IMR-90 (cell line): ENCODE data around the gene TNNI2. TPM values are rescaled to one million over a fixed set of nuclear protein-coding genes. Genes with fewer than 3 reads are reported as not detected.

Experiments used
- ATAC-seq: fragments of 200-7000 bp; cut with Tn5 transposase; 2 replicates; pipeline ENCODE4 v1.9.1; 2020; ENCODE audit warnings: low read depth, mild to moderate bottlenecking, moderate library complexity
- BruUV-seq: library from RNA; stranded (reverse); fragments of 400-500 nt; replicated peaks from 2 replicates; lab custom pipeline; 2021; lab: Mats Ljungman, UMichigan
- CTCF ChIA-PET: fragments of 300-600 bp; formaldehyde crosslinking; extraction: SDS; loops from one replicate; lab custom pipeline; 2021; ENCODE audit warnings: antibody characterized with exemption; lab: Yijun Ruan, JAX
- POLR2A ChIA-PET: fragments of 300-600 bp; sonication (Branson Sonifier 250); formaldehyde crosslinking; loops from one replicate; lab custom pipeline; 2022; ENCODE audit warnings: antibody characterized with exemption; ENCODE audit not compliant: unreplicated experiment; lab: Charles Lee
- DNase-seq: peaks from one replicate; pipeline ENCODE4 v3.0.0; 2013
- H2AFZ ChIP-seq: replicated peaks from 2 replicates; pipeline ENCODE3; 2013; ENCODE audit warnings: low read length, mild to moderate bottlenecking; ENCODE audit not compliant: poor library complexity
- H2AK5ac ChIP-seq: 2 replicates; pipeline ENCODE4 v1.6.1; 2013; ENCODE audit warnings: low read depth, low read length, inconsistent platforms
- H2AK9ac ChIP-seq: replicated peaks from 2 replicates; pipeline ENCODE3; 2013; ENCODE audit warnings: mild to moderate bottlenecking, low read depth, low read length, moderate library complexity; ENCODE audit not compliant: poor library complexity
- H2BK120ac ChIP-seq: 2 replicates; pipeline ENCODE4 v1.6.1; 2013; ENCODE audit warnings: low read depth, low read length, inconsistent platforms
- H2BK15ac ChIP-seq: 3 replicates; pipeline ENCODE4 v1.6.1; 2013; ENCODE audit warnings: low read depth, low read length, inconsistent platforms
- H2BK20ac ChIP-seq: 2 replicates; pipeline ENCODE4 v1.6.1; 2013; ENCODE audit warnings: low read depth, mild to moderate bottlenecking, inconsistent platforms, low read length, moderate library complexity
- H2BK5ac ChIP-seq: 2 replicates; pipeline ENCODE4 v1.6.1; 2013; ENCODE audit warnings: mild to moderate bottlenecking, low read depth, low read length, inconsistent platforms; ENCODE audit not compliant: poor library complexity, severe bottlenecking
- H3K14ac ChIP-seq: replicated peaks from 2 replicates; pipeline ENCODE4 v1.6.1; 2013; ENCODE audit warnings: low read depth, low read length, inconsistent platforms
- H3K18ac ChIP-seq: 2 replicates; pipeline ENCODE4 v1.6.1; 2013; ENCODE audit warnings: low read depth, low read length, control low read depth
- H3K23ac ChIP-seq: 2 replicates; pipeline ENCODE4 v1.6.1; 2013; ENCODE audit warnings: low read depth, low read length, inconsistent platforms
- H3K27ac ChIP-seq: 2 replicates; pipeline ENCODE4 v1.5.1; 2013; ENCODE audit warnings: mild to moderate bottlenecking, control low read depth, low read length; ENCODE audit not compliant: insufficient read depth
- H3K27me3 ChIP-seq: 2 replicates; pipeline ENCODE4 v1.6.1; 2013; ENCODE audit warnings: low read length; ENCODE audit not compliant: control insufficient read depth, insufficient read depth
- H3K36me3 ChIP-seq: 2 replicates; pipeline ENCODE4 v1.6.1; 2013; ENCODE audit warnings: low read length, mixed read lengths; ENCODE audit not compliant: control insufficient read depth, insufficient read depth
- H3K4ac ChIP-seq: 2 replicates; pipeline ENCODE4 v1.6.1; 2013; ENCODE audit warnings: low read depth, low read length, inconsistent platforms
- H3K4me1 ChIP-seq: 2 replicates; pipeline ENCODE4 v1.6.1; 2013; ENCODE audit warnings: low read length, mixed read lengths; ENCODE audit not compliant: control insufficient read depth, insufficient read depth
- H3K4me2 ChIP-seq: 2 replicates; pipeline ENCODE4 v1.6.1; 2013; ENCODE audit warnings: low read depth, mild to moderate bottlenecking, control low read depth, low read length, moderate library complexity
- H3K4me3 ChIP-seq: 2 replicates; pipeline ENCODE4 v1.5.1; 2013; ENCODE audit warnings: low read depth, mild to moderate bottlenecking, control low read depth, low read length, moderate library complexity; ENCODE audit not compliant: insufficient read depth
- H3K56ac ChIP-seq: 2 replicates; pipeline ENCODE4 v1.6.1; 2013; ENCODE audit warnings: low read length, inconsistent platforms; ENCODE audit not compliant: insufficient read depth; ENCODE audit errors: extremely low read depth
- H3K79me1 ChIP-seq, 2 experiments: 2 replicates each; pipeline ENCODE4 v1.6.1; 2013; ENCODE audit warnings: low read length in 2 of 2, inconsistent platforms in 1 of 2, low read depth in 1 of 2
- H3K9ac ChIP-seq: 2 replicates; pipeline ENCODE4 v1.6.1; 2013; ENCODE audit warnings: low read depth, low read length, control low read depth
- H3K9me1 ChIP-seq: 2 replicates; pipeline ENCODE4 v1.6.1; 2013; ENCODE audit warnings: low read length, inconsistent platforms; ENCODE audit not compliant: insufficient read depth
- H3K9me3 ChIP-seq: 2 replicates; pipeline ENCODE4 v1.6.1; 2013; ENCODE audit warnings: low read length; ENCODE audit not compliant: control insufficient read depth, insufficient read depth
- H4K20me1 ChIP-seq: 2 replicates; pipeline ENCODE4 v1.6.1; 2013; ENCODE audit warnings: low read length, inconsistent platforms; ENCODE audit not compliant: insufficient read depth
- H4K5ac ChIP-seq: 2 replicates; pipeline ENCODE4 v1.6.1; 2013; ENCODE audit warnings: mild to moderate bottlenecking, low read depth, low read length, control low read depth
- H4K8ac ChIP-seq, 2 experiments: 2 replicates each; pipeline ENCODE4 v1.6.1; 2013; ENCODE audit warnings: low read depth in 2 of 2, low read length in 2 of 2, control low read depth in 1 of 2, inconsistent platforms in 1 of 2
- H4K91ac ChIP-seq: 2 replicates; pipeline ENCODE4 v1.6.1; 2013; ENCODE audit warnings: low read depth, low read length, inconsistent platforms; ENCODE audit not compliant: insufficient read depth
- FOS ChIP-seq: fragments of 150-350 bp; IDR thresholded peaks from 2 replicates; pipeline ENCODE4 v1.6.1; 2016; ENCODE audit warnings: low read depth, low read length
- POLR2A ChIP-seq: IDR thresholded peaks from 2 replicates; pipeline ENCODE4 v1.6.1; 2012; ENCODE audit warnings: mild to moderate bottlenecking, low read depth, low read length
- SMC3 ChIP-seq: fragments of 150-350 bp; IDR thresholded peaks from 2 replicates; pipeline ENCODE4 v1.6.1; 2016; ENCODE audit warnings: low read depth, mild to moderate bottlenecking, antibody characterized with exemption, low read length, moderate library complexity
- WGBS, 2 experiments: methylation state at CpG; one replicate each; pipeline versions ENCODE4 v1.1.5 to v1.1.7; 2013; ENCODE audit warnings: missing lambda C conversion rate in 2 of 2; ENCODE audit not compliant: insufficient read length in 1 of 2; ENCODE audit errors: extremely low coverage in 2 of 2; 5-methylcytosine and 5-hydroxymethylcytosine counted together
- dilution Hi-C: fragments of 300-500 bp; cut with HindIII; formaldehyde crosslinking; loops from one replicate; pipeline ENCODE4 v1.14.3; 2018; ENCODE audit warnings: low sequenced_read_pairs; ENCODE audit not compliant: unreplicated experiment
- in situ Hi-C: fragments of 300-500 bp; cut with MboI; formaldehyde crosslinking; loops from 3 replicates; pipeline ENCODE4 v1.14.3; 2019; ENCODE audit warnings: low sequenced_read_pairs, inconsistent platforms, mixed read lengths
- intact Hi-C: fragments of 100-400 bp; cut with micrococcal nuclease; formaldehyde crosslinking; loops from 2 replicates; pipeline ENCODE4 v1.10.0; 2022
- polyA plus RNA-seq, 3 experiments: library from polyadenylated mRNA; depleted of rRNA; stranded (reverse); fragments of >200 nt; gene quantifications; 2 replicates each; pipeline ENCODE4 v1.2.3, GENCODE V29; 2012; ENCODE audit warnings: low replicate concordance in 1 of 3
- total RNA-seq: library from RNA; depleted of rRNA; stranded (reverse); fragments of >200 nt; gene quantifications from 2 replicates; pipeline ENCODE4 v1.2.3, GENCODE V29; 2012
- TF ChIP-seq, protein P1 (sequence below): fragments of 150-350 bp; IDR thresholded peaks from 2 replicates; pipeline ENCODE4 v1.6.1; 2016; ENCODE audit warnings: low read depth, mild to moderate bottlenecking, low read length, moderate library complexity, borderline replicate concordance

TNNI2 gene
- total and polyA plus RNA-seq, 2 of the 4 experiments (the other 2 are of a cell fraction) = not detected

DNA sequence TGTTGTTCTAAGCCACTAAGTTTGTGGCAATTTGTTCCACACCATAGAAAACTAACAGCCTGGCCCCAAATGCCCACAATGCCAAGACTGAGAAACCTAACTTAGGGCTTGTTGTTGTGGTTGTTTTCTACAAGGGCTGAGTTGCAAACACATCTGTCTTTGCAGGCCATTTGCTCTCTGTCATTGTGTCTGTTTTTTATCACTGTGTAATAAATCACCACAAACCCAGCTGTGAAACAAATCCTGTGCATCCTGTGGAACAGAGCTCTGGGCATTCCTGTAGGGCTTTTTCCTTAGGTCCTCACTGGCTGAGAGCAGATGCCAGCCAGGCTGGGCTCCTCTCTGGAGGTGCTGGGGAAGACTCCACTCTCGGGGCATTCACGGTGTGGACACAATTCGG, 19.7 kb upstream of the TNNI2 start:
- Histone ChIP-seq H3K9me1 (no peaks in the 10 kb centered on the region), H2BK5ac (no peak overlapping the region), H3K27ac (no peak overlapping the region), H3K14ac (no peak overlapping the region), H2AK9ac (no peak overlapping the region), H3K79me1 (no peaks in the 10 kb centered on the region), H3K56ac (no peak overlapping the region), H3K9ac (no peak overlapping the region), H2BK20ac (no peak overlapping the region), H3K27me3 (peaks cover 35% of the 10 kb centered on the region), H3K9me3 (peaks cover 13% of the 10 kb centered on the region), H2BK120ac (no peak overlapping the region), H3K4ac (no peak overlapping the region), H3K4me1 (no peaks in the 10 kb centered on the region), H2BK15ac (no peak overlapping the region), H3K36me3 (no peaks in the 10 kb centered on the region), H4K8ac (no peak overlapping the region), H4K91ac (no peak overlapping the region), H3K18ac (no peak overlapping the region), H3K23ac (no peak overlapping the region), H3K4me2 (no peak overlapping the region), H2AFZ (no peak overlapping the region), H4K20me1 (no peaks in the 10 kb centered on the region), H4K5ac (no peak overlapping the region), H2AK5ac (no peak overlapping the region), H3K4me3 (no peak overlapping the region)
- POLR2A ChIA-PET = no interaction called here
- DNase-seq (no peak), ATAC-seq (no peak)
- in situ Hi-C loops (no loop called here), intact Hi-C loops (no loop called here), dilution Hi-C loops (no loop called here)
- WGBS, 2 experiments = 40% methylated on average over 1 of the region's 3 CpGs; no CpG with 5 or more reads in 1 of the 2 experiments
- no TSS peak for BruUV-seq
- TF ChIP-seq, protein P1, sequence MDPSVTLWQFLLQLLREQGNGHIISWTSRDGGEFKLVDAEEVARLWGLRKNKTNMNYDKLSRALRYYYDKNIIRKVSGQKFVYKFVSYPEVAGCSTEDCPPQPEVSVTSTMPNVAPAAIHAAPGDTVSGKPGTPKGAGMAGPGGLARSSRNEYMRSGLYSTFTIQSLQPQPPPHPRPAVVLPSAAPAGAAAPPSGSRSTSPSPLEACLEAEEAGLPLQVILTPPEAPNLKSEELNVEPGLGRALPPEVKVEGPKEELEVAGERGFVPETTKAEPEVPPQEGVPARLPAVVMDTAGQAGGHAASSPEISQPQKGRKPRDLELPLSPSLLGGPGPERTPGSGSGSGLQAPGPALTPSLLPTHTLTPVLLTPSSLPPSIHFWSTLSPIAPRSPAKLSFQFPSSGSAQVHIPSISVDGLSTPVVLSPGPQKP = no peak
- TF ChIP-seq POLR2A (no peak), SMC3 (no peak), FOS (no peak)
- CTCF ChIA-PET = no interaction called here
